B cell (primary cell): Measurements from ENCODE around the gene PRKCH. TPM values are rescaled to one million over a fixed set of nuclear protein-coding genes. Genes with fewer than 3 reads are reported as not detected.

Experiments
- ATAC-seq: fragments of 200-7000 bp; cut with Tn5 transposase; one replicate; pipeline ENCODE4 v1.10.0; 2021; ENCODE audit warnings: low read depth, mild to moderate bottlenecking, moderate number of reproducible peaks, moderate library complexity
- CTCF ChIA-PET: fragments of 350-600 bp; sonication (Branson Sonifier 250); formaldehyde crosslinking; loops from one replicate; lab custom pipeline; 2021; ENCODE audit warnings: antibody characterized with exemption, inconsistent platforms; lab: Charles Lee
- POLR2A ChIA-PET: fragments of 350-600 bp; sonication (Branson Sonifier 250); formaldehyde crosslinking; loops from one replicate; lab custom pipeline; 2021; ENCODE audit warnings: antibody characterized with exemption; lab: Charles Lee
- DNase-seq: peaks from one replicate; pipeline ENCODE4 v3.0.0; 2013
- H2AFZ ChIP-seq: 2 replicates; pipeline ENCODE4 v1.6.1; 2012; ENCODE audit warnings: mild to moderate bottlenecking, low read depth, low read length; ENCODE audit not compliant: insufficient read depth, poor library complexity, severe bottlenecking
- H3K27ac ChIP-seq, 2 donors: 1 replicate in 1 of 2; 2 replicates in 1 of 2; pipeline ENCODE4 v1.5.1; 2012 to 2013; ENCODE audit warnings: low read length in 2 of 2, mild to moderate bottlenecking in 2 of 2, moderate library complexity in 1 of 2
- H3K27me3 ChIP-seq, 4 experiments: fragments of 200-600 bp in 1 of 4; sonication (generic) in 1 of 4; replicated peaks in 1 of 4; 1 replicate in 2 of 4; 2 replicates in 2 of 4; pipeline versions ENCODE4 v1.6.1 to v1.7.0; 2013 to 2016; ENCODE audit warnings: low read length in 3 of 4, mild to moderate bottlenecking in 2 of 4, mixed read lengths in 1 of 4, moderate library complexity in 1 of 4; ENCODE audit not compliant: insufficient read depth in 4 of 4, control insufficient read depth in 3 of 4; ENCODE audit errors: control extremely low read depth in 1 of 4
- H3K36me3 ChIP-seq, 2 experiments: replicated peaks in 1 of 2; 1 replicate in 1 of 2; 2 replicates in 1 of 2; pipeline versions ENCODE4 v1.6.1 to v1.7.1; 2013; ENCODE audit warnings: low read length in 1 of 2; ENCODE audit not compliant: insufficient read depth in 2 of 2, control insufficient read depth in 1 of 2; ENCODE audit errors: control extremely low read depth in 1 of 2, extremely low read depth in 1 of 2
- H3K4me1 ChIP-seq, 2 donors: fragments of 200-600 bp in 1 of 2; sonication (generic) in 1 of 2; 1 replicate in 1 of 2; 2 replicates in 1 of 2; pipeline versions ENCODE4 v1.5.1 to v1.6.1; 2013 to 2017; ENCODE audit warnings: low read length in 2 of 2; ENCODE audit not compliant: control insufficient read depth in 2 of 2, insufficient read depth in 2 of 2
- H3K4me2 ChIP-seq: replicated peaks from 2 replicates; pipeline ENCODE3; 2012; ENCODE audit warnings: mild to moderate bottlenecking, low read depth, low read length; ENCODE audit not compliant: poor library complexity, severe bottlenecking
- H3K4me3 ChIP-seq, 5 experiments: fragments of 200-600 bp in 1 of 5; sonication (generic) in 1 of 5; 1 replicate in 3 of 5; 2 replicates in 2 of 5; pipeline versions ENCODE4 v1.5.1 to v1.7.0; 2011 to 2016; ENCODE audit warnings: low read length in 4 of 5, mild to moderate bottlenecking in 4 of 5, low read depth in 2 of 5, control low read depth in 1 of 5, moderate library complexity in 1 of 5; ENCODE audit not compliant: insufficient read depth in 1 of 5; ENCODE audit errors: control extremely low read depth in 1 of 5, extremely low read depth in 1 of 5
- H3K79me2 ChIP-seq: fragments of 200-600 bp; sonication (generic); one replicate; pipeline ENCODE4 v1.6.0; 2016; ENCODE audit warnings: low read length; ENCODE audit not compliant: control insufficient read depth, insufficient read depth
- H3K9ac ChIP-seq: fragments of 200-600 bp; sonication (generic); 2 replicates; pipeline ENCODE4 v1.6.1; 2017; ENCODE audit warnings: mild to moderate bottlenecking, low read length, moderate library complexity
- H3K9me3 ChIP-seq, 3 donors: one replicate each; pipeline versions ENCODE4 v1.6.1 to v1.7.1; 2013; ENCODE audit warnings: low read length in 2 of 3; ENCODE audit not compliant: control insufficient read depth in 2 of 3, insufficient read depth in 1 of 3; ENCODE audit errors: control extremely low read depth in 1 of 3
- H4K20me1 ChIP-seq: 2 replicates; pipeline ENCODE4 v1.6.0; 2012; ENCODE audit warnings: mild to moderate bottlenecking, low read length; ENCODE audit not compliant: insufficient read depth, control insufficient read depth, poor library complexity, severe bottlenecking
- H3K27ac Mint-ChIP-seq: one replicate; pipeline ENCODE4 v1.8.0; 2021; ENCODE audit warnings: mixed read lengths
- H3K27me3 Mint-ChIP-seq: one replicate; pipeline ENCODE4 v1.8.0; 2021; ENCODE audit warnings: mixed read lengths
- H3K4me1 Mint-ChIP-seq: one replicate; pipeline ENCODE4 v1.8.0; 2021; ENCODE audit warnings: mixed read lengths
- H3K4me3 Mint-ChIP-seq: one replicate; pipeline ENCODE4 v1.8.0; 2021; ENCODE audit warnings: mixed read lengths
- H3K9me3 Mint-ChIP-seq: one replicate; pipeline ENCODE4 v1.8.0; 2022; ENCODE audit warnings: mixed read lengths; ENCODE audit not compliant: insufficient read depth
- CTCF ChIP-seq: fragments of 200-600 bp; IDR thresholded peaks from one replicate; pipeline ENCODE4 v1.8.0; 2022; ENCODE audit warnings: antibody characterized with exemption, mild to moderate bottlenecking
- EZH2 ChIP-seq: IDR thresholded peaks from 2 replicates; pipeline ENCODE4 v1.6.1; 2012; ENCODE audit warnings: borderline replicate concordance, low read depth, mild to moderate bottlenecking, moderate library complexity, low read length; ENCODE audit not compliant: insufficient read depth, poor library complexity, severe bottlenecking
- WGBS: methylation state at CpG from one replicate; pipeline ENCODE4 v1.1.5; 2013; ENCODE audit warnings: missing lambda C conversion rate; ENCODE audit not compliant: insufficient coverage; 5-methylcytosine and 5-hydroxymethylcytosine counted together
- intact Hi-C: fragments of 100-400 bp; cut with micrococcal nuclease; formaldehyde crosslinking; loops from one replicate; pipeline ENCODE4 v1.10.0; 2022
- polyA plus RNA-seq: library from polyadenylated mRNA; depleted of rRNA; stranded (reverse); fragments of >200 nt; gene quantifications from 2 replicates; pipeline ENCODE4 v1.2.3, GENCODE V29; 2012
- total RNA-seq, 2 donors: library from RNA; stranded (reverse); fragments of 120-200 nt in 1 of 2; gene quantifications; 1 replicate in 1 of 2; 2 replicates in 1 of 2; pipeline versions ENCODE4 v1.2.3 to v1.2.4, GENCODE V29; 2013 to 2022

PRKCH gene
- total and polyA plus RNA-seq, 2 donors (not counting 1 experiment from before 2014, with no cell fraction given) = 2.0 to 5.0 TPM

GRCh38 chr14:61453103-61453767, 131.9 kb downstream of the PRKCH start:
- no peak overlapping the region for H2AFZ ChIP-seq
- no peak overlapping the region for H3K4me2 ChIP-seq
- H3K79me2 ChIP-seq = no peaks in the 10 kb centered on the region
- no peak overlapping the region for H3K4me3 ChIP-seq
- H3K27me3 ChIP-seq = no peaks in the 10 kb centered on the region
- no peak overlapping the region for H3K27ac ChIP-seq
- ATAC-seq (no peak), DNase-seq (no peak)
- TF ChIP-seq CTCF = no peak
- TF ChIP-seq EZH2 = no peak
- Mint-ChIP-seq H3K4me3 (no peak overlapping the region), H3K27ac (no peak overlapping the region), H3K9me3 (no peaks in the 10 kb centered on the region), H3K27me3 (no peaks in the 10 kb centered on the region), H3K4me1 (peaks cover 5% of the 10 kb centered on the region)
- POLR2A ChIA-PET = no interaction called here
- peaks cover 0 to 5% of the 10 kb centered on the region in 2 donors for H3K4me1 ChIP-seq
- intact Hi-C loops = no loop called here
- no peaks in the 10 kb centered on the region for H3K9me3 ChIP-seq
- WGBS = 89% methylated on average over 3 of the region's 9 CpGs
- CTCF ChIA-PET = interaction anchor here (1.0 to 9.9 kb wide), 3 partner anchors 9 to 385 kb away, joined by 3 to 287 read pairs (median 33); no protein-coding TSS in a partner anchor
- no peaks in the 10 kb centered on the region for H4K20me1 ChIP-seq
- H3K36me3 ChIP-seq = no peaks in the 10 kb centered on the region
- no peak overlapping the region for H3K9ac ChIP-seq

- no peak for TF ChIP-seq CTCF
- TF ChIP-seq EZH2 = no peak
- H3K27ac Mint-ChIP-seq = no peak overlapping the region
- Histone ChIP-seq H3K27me3 (no peaks in the 10 kb centered on the region), H3K4me1 (peaks cover 0 to 5% of the 10 kb centered on the region in 2 donors), H3K4me2 (no peak overlapping the region), H4K20me1 (no peaks in the 10 kb centered on the region), H3K79me2 (no peaks in the 10 kb centered on the region), H3K27ac (no peak overlapping the region), H3K9ac (no peak overlapping the region), H3K9me3 (no peaks in the 10 kb centered on the region), H3K4me3 (no peak overlapping the region), H3K36me3 (no peaks in the 10 kb centered on the region), H2AFZ (no peak overlapping the region)
- no peak overlapping the region for H3K4me3 Mint-ChIP-seq
- intact Hi-C loops = no loop called here
- no peak for ATAC-seq
- no peaks in the 10 kb centered on the region for H3K27me3 Mint-ChIP-seq
- no peaks in the 10 kb centered on the region for H3K9me3 Mint-ChIP-seq
- POLR2A ChIA-PET = interaction anchor here (0.6 kb wide), 1 partner anchor 411 kb away, joined by 3 read pairs; no protein-coding TSS in a partner anchor
- no peak for DNase-seq
- CTCF ChIA-PET = interaction anchor here (0.7 to 9.9 kb wide), 10 partner anchors 36 to 672 kb away, joined by 3 to 287 read pairs (median 4); no protein-coding TSS in a partner anchor
- 90% methylated on average over 2 of the region's 4 CpGs for WGBS
- peaks cover 5% of the 10 kb centered on the region for H3K4me1 Mint-ChIP-seq
These were observed 133.2 kb downstream of the PRKCH start for GRCh38 chr14:61454545-61454944.
